ENCODE measurements around the gene PLD1. TPM values are rescaled to one million over a fixed set of nuclear protein-coding genes. Genes with fewer than 3 reads are reported as not detected.

Gene PLD1
- total RNA-seq, 1 donor from 2014 or later = 0.21 TPM

DNA sequence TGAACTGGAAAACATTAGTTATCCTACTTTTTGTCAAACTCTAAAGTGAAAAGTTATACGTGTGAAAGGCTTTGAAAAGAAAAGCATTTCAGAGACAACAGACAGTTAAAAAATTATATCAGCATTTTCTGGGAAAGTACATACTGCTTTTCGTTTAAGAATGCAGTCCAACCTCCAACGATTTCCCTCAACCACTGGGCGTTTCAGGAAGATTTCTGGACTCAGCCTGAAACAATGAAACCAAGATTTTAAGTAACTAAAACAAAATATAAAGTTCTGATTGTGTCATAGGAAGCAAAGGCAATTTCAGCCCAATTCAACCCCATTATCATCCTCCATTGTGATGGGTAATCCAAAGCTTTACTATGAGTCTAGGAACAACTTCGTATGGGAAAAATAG, 110.7 kb downstream of the PLD1 start:
- H3K27me3 ChIP-seq = no peaks in the 10 kb centered on the region
- no peak for TF ChIP-seq EZH2phosphoT487 (IDR thresholded peaks at IDR 0.05)
- TF ChIP-seq EZH2 (IDR thresholded peaks at IDR 0.05) = no peak
- TF ChIP-seq, protein P1, sequence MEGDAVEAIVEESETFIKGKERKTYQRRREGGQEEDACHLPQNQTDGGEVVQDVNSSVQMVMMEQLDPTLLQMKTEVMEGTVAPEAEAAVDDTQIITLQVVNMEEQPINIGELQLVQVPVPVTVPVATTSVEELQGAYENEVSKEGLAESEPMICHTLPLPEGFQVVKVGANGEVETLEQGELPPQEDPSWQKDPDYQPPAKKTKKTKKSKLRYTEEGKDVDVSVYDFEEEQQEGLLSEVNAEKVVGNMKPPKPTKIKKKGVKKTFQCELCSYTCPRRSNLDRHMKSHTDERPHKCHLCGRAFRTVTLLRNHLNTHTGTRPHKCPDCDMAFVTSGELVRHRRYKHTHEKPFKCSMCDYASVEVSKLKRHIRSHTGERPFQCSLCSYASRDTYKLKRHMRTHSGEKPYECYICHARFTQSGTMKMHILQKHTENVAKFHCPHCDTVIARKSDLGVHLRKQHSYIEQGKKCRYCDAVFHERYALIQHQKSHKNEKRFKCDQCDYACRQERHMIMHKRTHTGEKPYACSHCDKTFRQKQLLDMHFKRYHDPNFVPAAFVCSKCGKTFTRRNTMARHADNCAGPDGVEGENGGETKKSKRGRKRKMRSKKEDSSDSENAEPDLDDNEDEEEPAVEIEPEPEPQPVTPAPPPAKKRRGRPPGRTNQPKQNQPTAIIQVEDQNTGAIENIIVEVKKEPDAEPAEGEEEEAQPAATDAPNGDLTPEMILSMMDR (IDR thresholded peaks at IDR 0.05) = no peak
- no peak for DNase-seq (ENCODE audit: low spot score)
- no peaks in the 10 kb centered on the region for H3K36me3 ChIP-seq
- peaks cover 8% of the 10 kb centered on the region for H3K4me1 Mint-ChIP-seq
- H3K4me2 ChIP-seq = no peak overlapping the region
- peaks cover 2% of the 10 kb centered on the region for H3K27me3 Mint-ChIP-seq (ENCODE audit: insufficient read depth, low read depth)
- H3K27ac Mint-ChIP-seq = no peak overlapping the region
- H3K4me1 ChIP-seq = no peaks in the 10 kb centered on the region
- H3F3A ChIP-seq (ENCODE audit: low read depth) = no peaks in the 10 kb centered on the region
- H3K79me2 ChIP-seq (ENCODE audit: low read depth) = no peaks in the 10 kb centered on the region
- H4K20me1 ChIP-seq (ENCODE audit: low read depth) = no peaks in the 10 kb centered on the region
- H3K4me3 ChIP-seq = no peak overlapping the region
- H3K36me3 Mint-ChIP-seq = no peaks in the 10 kb centered on the region
- no peak overlapping the region for H3K27ac ChIP-seq
- no peaks in the 10 kb centered on the region for H3K9me3 ChIP-seq (ENCODE audit: low read depth)
- no peak overlapping the region for H3K4me3 Mint-ChIP-seq
- H3K9ac ChIP-seq = no peak overlapping the region
- peaks cover 18% of the 10 kb centered on the region for H3K9me3 Mint-ChIP-seq
- no peak overlapping the region for H2AFZ ChIP-seq (replicated peaks)

DNA sequence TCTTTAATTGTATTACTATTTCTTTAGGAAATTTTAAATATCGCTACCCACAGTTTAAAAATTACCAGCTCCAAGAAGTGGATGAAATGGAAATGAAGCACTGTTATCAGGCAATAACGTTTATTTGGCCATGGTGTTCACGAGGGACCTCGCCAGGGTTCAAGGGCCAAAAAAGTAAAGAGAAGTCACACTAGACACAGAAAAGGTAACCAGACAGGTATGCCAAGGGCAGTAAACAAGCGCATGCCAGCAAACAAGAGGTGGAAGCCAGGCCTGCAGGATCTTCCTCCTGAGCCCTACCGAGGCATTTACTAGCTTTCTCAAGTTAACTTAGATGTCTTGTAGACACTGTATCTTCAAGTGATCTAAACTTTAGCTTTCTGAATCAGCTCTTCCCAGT, 113.5 kb downstream of the PLD1 start:
- Histone ChIP-seq H3K9me3 (ENCODE audit: low read depth) (no peaks in the 10 kb centered on the region), H3K4me1 (no peaks in the 10 kb centered on the region), H3K36me3 (no peaks in the 10 kb centered on the region), H3K27me3 (no peaks in the 10 kb centered on the region), H3K4me2 (no peak overlapping the region), H3K79me2 (ENCODE audit: low read depth) (no peaks in the 10 kb centered on the region), H4K20me1 (ENCODE audit: low read depth) (no peaks in the 10 kb centered on the region), H3K9ac (no peak overlapping the region), H3K27ac (no peak overlapping the region), H2AFZ (replicated peaks) (no peak overlapping the region), H3K4me3 (no peak overlapping the region), H3F3A (ENCODE audit: low read depth) (no peaks in the 10 kb centered on the region)
- H3K27ac Mint-ChIP-seq = no peak overlapping the region
- H3K4me3 Mint-ChIP-seq = no peak overlapping the region
- no peak for DNase-seq (ENCODE audit: low spot score)
- peaks cover 8% of the 10 kb centered on the region for H3K9me3 Mint-ChIP-seq
- H3K27me3 Mint-ChIP-seq (ENCODE audit: insufficient read depth, low read depth) = peaks cover 2% of the 10 kb centered on the region
- H3K4me1 Mint-ChIP-seq = peaks cover 8% of the 10 kb centered on the region
- TF ChIP-seq EZH2phosphoT487 (IDR thresholded peaks at IDR 0.05) = no peak
- TF ChIP-seq, protein P1 (IDR thresholded peaks at IDR 0.05) = no peak
- TF ChIP-seq EZH2 (IDR thresholded peaks at IDR 0.05) = no peak
- H3K36me3 Mint-ChIP-seq = no peaks in the 10 kb centered on the region

DNA sequence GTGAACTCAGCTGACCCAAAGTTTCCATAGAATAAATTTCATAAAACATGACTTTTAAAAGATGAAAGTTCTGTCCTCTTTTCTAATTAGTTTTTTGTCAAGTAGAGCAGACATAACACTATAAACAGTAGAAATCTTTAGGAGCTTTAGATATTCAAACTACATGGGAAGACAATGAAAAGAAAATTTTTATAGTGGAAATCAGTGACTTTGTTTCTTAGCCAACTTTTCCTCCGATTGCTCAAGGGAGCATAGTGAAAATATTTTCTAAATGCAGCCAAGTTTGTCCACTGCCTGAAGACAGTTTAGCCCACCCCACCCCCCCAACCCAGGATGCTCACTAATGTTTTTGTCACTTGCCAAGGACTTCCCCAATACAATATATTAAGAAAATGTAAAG, 114.9 kb downstream of the PLD1 start:
- H3K27ac ChIP-seq = no peak overlapping the region
- peaks cover 2% of the 10 kb centered on the region for H3K27me3 Mint-ChIP-seq (ENCODE audit: insufficient read depth, low read depth)
- no peaks in the 10 kb centered on the region for H3K9me3 ChIP-seq (ENCODE audit: low read depth)
- H3K4me1 ChIP-seq = no peaks in the 10 kb centered on the region
- H3K4me1 Mint-ChIP-seq = peaks cover under 1% of the 10 kb centered on the region
- no peak for DNase-seq (ENCODE audit: low spot score)
- H3K79me2 ChIP-seq (ENCODE audit: low read depth) = no peaks in the 10 kb centered on the region
- peaks cover 6% of the 10 kb centered on the region for H3K9me3 Mint-ChIP-seq
- no peak overlapping the region for H3K4me3 ChIP-seq
- H3K4me2 ChIP-seq = no peak overlapping the region
- no peaks in the 10 kb centered on the region for H4K20me1 ChIP-seq (ENCODE audit: low read depth)
- H3K36me3 ChIP-seq = no peaks in the 10 kb centered on the region
- no peak overlapping the region for H3K9ac ChIP-seq
- H3F3A ChIP-seq (ENCODE audit: low read depth) = no peaks in the 10 kb centered on the region
- no peak overlapping the region for H3K27ac Mint-ChIP-seq
- no peak overlapping the region for H3K4me3 Mint-ChIP-seq
- TF ChIP-seq EZH2phosphoT487 (IDR thresholded peaks at IDR 0.05) (no peak), EZH2 (IDR thresholded peaks at IDR 0.05) (no peak)
- TF ChIP-seq, protein P1 (IDR thresholded peaks at IDR 0.05) = no peak
- no peak overlapping the region for H2AFZ ChIP-seq (replicated peaks)
- H3K36me3 Mint-ChIP-seq = no peaks in the 10 kb centered on the region
- H3K27me3 ChIP-seq = no peaks in the 10 kb centered on the region
